AG08395 (cell line): ENCODE results near the gene DISP2.

Experiments
- DNase-seq: peaks from one replicate; pipeline ENCODE4 v3.0.0; 2012; ENCODE audit warnings: mixed read lengths, low spot score

The DISP2 gene

DNA sequence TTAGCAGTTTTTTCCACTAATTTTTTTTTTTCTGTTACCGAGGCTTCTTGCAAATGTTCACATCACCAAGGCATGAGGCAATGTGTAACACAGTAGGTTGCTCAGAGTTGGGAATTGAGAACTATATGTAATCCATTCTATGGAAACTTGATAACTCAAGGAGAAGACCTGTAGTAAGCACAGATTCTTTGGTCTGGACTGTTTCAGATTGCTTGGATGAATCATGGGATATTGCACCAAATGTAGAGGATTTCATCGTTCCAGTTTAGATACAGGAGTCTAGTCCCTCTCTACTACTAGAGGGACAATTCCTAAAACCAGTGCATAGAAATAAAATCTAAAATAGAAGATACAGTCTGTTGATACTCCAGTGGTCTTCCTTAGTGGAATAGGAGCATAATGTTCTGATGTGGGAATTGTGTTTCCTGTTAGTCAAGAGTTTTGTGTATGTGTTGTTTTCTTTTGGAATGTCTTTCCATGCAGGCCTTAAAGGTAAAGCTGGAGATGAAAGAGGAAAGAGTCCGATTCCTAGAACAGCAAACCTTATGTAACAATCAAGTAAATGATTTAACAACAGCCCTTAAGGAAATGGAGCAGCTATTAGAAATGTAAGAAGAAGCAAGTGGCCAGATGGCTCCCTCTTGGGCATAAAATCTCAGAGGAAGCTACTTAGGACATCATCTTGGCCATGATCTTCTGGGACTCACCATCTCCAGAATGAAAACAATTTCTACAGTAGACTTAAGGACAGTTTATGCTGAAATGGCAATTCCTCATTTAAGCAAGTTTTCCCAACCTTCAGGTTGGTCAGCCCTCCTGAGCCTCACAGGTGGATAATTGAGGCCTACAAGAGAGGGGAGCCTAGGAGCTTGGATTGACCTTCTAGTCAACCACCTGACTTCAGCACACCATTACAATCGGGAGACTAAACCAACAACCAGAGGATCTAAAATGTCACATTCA, 35.2 kb downstream of the DISP2 start:
- DNase-seq = no peak

DNA sequence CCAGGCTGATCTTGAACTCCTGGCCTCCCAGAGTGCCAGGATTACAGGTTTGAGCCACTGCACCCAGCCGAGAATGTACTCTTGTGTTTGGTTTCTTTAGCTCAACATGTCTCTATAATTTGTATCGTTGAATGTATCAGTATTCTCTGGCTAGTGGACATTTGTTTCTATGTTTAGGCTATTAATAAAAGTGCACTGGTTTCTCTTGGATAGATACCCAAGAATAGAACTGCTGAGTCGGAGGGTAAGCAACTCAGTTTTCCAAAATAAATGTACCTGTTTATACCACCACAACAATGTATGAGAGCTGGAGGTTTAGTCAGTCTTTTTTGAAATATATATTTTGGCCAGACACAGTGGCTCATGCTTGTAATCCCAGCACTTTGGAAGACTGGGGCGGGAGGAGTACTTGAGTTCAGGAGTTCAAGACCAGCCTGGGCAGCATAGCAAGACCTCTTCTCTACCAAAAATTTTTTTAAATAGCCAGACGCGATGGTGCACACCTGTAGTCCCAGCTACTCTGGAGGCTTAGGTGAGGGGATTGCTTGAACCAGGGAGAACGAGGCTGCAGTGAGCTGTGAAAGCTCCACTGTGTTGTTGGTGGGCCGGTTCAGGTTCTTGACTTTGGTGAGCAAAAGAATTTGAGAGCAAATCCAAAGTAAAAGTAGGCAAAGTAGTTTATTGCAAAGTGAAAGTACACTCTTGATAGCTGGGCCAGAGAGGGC, 39.8 kb downstream of the DISP2 start:
- no peak for DNase-seq

DNA sequence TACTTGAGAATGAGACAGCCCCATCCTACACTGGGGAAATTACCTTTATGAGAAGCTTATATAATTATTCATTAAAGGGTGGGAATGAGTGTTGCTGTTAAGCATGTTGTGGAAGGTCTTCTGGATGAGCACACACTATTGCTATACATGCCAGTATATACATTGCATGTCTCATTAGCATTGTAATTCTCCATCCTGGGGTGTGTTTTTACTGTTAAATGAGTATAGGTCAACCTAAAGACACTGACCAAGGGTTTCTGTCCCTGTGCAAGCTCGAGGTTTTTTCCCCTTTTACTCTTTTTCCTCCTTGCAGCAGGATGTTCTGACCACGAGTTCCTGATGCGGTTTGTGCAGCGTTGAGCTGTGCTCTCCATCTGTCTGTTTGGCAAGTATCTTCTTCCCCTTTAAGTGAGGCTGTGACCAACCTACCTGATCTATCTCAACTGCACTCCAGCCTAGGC, 40.4 kb downstream of the DISP2 start:
- no peak for DNase-seq

DNA sequence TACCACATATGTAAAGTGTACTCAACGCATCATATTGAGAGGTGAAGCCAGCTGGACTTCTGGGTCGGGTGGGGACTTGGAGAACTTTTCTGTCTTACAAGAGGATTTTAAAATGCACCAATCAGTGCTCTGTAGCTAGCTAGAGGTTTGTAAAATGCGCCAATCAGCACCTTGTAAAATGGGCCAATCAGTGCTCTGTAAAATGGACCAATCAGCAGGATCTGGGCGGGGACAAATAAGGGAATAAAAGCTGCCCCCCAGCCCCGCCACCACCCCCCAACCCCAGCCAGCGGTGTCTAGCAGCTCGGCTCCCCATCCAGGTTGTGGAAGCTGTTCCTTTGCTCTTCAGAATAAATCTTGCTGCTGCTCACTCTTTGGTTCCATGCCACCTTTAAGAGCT, 41.4 kb downstream of the DISP2 start:
- DNase-seq = no peak

DNA sequence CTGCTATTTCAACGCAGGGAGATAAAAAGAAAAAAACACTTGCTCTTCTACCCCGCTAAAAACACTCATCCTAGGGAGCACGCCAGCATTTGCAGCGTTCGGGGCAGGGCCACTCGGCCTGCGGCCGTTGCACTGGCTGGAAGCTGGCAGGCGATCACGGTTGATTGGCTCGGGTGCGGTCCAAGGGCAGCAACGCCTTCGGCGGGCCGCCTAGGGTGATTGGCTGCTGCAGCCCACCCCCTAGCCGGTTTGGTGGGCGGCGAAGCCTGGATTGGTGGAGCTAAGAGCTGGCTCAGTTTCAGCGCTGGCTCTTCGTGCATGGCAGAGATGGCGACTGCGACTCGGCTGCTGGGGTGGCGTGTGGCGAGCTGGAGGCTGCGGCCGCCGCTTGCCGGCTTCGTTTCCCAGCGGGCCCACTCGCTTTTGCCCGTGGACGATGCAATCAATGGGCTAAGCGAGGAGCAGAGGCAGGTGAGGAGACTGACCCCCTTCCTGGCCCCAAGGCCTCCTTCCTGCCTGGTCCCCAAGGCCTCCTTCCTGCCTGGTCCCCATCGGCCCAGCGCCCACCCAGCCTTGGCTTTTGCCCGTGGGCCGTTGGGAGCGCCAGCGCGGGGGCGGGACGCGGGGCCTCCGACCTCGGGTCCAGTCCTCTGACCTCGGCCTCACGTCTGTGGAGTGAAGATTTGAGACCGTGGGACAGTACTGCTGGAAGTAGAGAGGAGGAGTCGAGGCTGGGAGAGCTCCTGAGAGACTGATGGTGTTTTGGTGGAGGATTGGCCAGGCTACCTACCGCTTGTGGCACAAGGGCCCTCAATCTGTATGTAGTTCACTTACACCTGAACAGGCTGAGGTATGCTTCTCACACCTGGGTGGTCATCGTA, 47.7 kb downstream of the DISP2 start, which contains the start of gene IVD:
Gene IVD (plus strand): TSS at position 295 of the 881 bp plus-strand sequence. CDS start 33 bp downstream, at position 328.
- peak; percentile 100 for DNase-seq

DNA sequence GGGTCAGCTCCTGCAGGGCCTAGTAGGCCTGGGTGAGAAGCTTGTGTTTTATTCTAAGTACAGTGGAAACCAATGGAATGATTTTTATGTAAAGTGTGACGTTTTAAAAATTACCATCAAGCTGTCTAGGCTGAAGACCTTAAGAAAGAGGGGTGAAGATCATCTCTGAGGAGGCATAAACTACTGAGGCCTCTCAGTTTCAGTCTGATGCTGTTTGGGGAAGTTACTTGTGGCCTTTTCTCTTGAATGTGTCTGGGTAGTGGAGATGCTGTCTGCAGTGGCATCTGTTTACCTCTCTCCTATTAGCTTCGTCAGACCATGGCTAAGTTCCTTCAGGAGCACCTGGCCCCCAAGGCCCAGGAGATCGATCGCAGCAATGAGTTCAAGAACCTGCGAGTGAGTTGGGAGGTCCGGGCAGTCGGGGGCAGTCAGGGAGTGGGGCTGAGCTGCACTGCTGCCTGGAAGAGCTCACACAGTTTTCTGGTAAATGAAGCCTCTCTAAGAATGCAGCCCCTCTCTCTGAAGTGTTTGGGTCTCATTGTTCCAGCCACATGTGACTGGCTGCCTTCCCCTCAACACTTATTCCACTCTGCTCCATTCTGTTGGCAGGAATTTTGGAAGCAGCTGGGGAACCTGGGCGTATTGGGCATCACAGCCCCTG, 49.4 kb downstream of the DISP2 start:
- no peak for DNase-seq

DNA sequence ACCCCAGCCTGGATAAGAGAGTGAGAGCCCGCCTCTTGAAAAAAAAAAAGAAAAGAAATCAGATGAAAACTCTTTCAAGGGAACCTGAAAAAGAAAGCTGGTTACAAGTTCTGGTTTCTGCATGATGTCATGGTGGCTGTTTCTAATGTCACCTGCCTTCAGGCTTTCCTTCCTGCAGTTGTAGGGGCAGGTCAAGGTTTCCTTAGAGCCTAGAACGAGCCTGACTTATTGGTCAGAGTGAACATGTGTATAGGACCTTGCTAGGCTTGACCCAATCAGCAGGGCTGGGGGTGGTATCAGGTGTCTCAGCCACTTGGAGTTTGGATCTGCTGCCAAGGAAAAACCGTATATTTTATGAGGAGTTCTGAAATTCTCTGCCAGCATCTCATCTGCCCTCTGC, 51.3 kb downstream of the DISP2 start:
- DNase-seq = no peak

DNA sequence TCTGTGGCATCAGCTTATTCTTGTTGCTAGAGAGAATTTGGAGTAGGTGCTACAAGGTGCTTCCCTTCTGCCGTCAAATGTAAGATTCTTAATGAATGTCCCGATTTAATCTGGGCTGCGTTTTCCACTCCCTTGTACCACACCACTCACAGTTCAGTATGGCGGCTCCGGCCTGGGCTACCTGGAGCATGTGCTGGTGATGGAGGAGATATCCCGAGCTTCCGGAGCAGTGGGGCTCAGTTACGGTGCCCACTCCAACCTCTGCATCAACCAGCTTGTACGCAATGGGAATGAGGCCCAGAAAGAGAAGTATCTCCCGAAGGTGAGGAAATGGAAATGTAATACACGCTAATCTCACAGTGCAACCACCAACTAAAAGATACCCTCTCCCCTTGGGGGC, 52.5 kb downstream of the DISP2 start:
- no peak for DNase-seq

DNA sequence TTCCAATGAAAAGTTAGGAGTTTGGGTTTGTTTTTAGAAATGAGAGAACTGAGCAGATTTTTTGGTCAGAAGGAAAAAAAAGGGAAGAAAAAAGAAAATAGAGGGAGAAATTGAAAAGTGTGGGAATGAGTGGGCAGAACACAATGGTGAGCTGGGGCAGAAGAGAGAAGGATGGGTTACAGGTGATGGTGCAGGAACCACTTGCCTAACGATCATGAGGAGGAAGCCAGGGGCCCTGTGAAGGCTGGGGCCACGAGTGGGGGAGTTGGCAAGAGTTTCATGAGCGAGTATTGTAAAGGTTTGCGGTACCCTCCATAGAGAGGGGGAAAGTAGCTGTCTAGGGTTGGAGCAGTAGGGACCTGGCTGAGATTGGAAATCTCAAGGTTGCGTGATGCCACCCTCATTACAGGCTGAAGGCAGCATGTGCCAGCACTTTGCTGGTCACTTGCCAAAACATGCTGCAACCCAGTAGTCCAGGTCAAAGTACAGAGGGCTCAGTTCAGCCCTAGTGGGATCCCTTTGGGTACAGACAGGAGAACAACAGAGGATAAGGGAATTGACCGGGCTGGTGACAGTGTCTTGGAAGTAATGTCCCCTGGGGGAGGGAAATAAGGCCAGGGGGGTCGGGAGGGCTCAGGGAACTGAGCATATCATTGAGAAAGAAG, 54.2 kb downstream of the DISP2 start:
- no peak for DNase-seq

DNA sequence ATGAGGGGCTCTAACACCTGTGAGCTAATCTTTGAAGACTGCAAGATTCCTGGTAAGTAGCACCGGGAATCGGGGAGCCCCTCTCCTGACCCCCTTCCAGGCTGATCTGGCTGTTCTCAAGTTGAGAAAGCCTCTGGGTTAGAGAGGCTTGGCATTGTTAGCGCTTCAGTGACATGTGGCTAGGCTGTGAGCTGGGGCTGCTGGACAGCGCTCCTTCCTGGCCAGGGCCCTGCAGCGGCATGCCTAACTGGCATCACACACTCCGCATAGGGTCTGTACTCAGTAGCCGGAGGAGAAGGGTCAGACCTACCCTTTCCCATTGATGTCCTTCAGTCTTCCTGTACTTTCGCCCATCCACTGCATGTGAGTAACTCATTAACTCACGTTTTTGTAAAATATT, 55.0 kb downstream of the DISP2 start:
- DNase-seq = no peak

DNA sequence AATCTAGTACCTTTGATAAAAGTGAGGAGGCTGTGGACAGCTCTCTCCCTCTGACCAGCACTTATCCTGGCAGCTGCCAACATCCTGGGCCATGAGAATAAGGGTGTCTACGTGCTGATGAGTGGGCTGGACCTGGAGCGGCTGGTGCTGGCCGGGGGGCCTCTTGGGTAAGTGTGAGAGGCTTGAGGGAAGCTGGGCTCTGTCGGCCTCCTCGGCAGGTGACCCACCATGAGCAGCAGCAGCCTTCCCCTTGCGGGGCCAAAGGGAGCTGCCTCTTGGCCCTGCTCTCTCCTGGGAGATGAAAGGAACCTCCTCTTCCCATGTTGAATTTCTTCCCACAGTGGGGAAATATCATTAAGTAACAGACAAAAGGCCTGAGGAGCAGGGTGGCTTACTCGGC, 56.8 kb downstream of the DISP2 start:
- DNase-seq = no peak

DNA sequence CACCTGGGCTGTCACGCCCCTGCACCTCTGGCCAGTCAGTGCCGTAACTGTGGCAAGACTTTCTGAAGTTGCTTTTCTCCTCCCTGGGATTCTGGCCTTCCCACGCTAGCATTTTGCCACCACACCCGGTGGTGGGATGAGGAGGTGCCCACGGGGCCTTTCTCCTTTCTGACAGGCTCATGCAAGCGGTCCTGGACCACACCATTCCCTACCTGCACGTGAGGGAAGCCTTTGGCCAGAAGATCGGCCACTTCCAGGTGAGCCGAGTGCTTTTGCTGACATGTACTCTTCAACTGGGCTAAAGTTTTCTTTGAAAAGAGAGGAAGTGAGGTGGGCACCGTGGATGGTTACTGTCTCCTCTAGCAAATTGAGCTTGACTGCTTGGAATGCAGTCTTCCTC, 57.2 kb downstream of the DISP2 start:
- DNase-seq = no peak

DNA sequence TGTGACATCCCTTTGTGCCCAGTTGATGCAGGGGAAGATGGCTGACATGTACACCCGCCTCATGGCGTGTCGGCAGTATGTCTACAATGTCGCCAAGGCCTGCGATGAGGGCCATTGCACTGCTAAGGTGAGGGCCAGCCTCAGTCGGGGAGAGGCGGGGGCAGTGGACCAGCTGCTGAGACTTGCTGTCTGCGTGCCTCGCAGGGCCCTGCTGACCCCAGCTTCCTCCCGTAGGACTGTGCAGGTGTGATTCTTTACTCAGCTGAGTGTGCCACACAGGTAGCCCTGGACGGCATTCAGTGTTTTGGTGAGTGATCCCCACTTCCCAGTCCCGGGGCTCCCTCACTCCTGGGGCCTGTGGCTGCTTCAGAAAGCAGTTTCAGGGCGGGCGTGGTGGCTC, 58.0 kb downstream of the DISP2 start:
- DNase-seq = no peak

DNA sequence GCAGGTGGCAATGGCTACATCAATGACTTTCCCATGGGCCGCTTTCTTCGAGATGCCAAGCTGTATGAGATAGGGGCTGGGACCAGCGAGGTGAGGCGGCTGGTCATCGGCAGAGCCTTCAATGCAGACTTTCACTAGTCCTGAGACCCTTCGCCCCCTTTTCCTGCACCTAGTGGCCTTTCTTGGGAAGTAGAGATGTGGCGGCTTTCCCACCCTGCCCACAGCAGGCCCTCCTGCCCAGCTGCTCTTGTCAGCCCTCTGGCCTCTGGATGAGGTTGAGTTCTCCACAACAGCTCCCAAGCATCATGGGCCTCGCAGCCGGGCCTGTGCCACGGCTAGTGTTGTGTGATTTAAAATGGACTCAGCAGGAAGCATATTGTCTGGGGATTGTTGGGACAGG, 60.1 kb downstream of the DISP2 start:
- no peak for DNase-seq

DNA sequence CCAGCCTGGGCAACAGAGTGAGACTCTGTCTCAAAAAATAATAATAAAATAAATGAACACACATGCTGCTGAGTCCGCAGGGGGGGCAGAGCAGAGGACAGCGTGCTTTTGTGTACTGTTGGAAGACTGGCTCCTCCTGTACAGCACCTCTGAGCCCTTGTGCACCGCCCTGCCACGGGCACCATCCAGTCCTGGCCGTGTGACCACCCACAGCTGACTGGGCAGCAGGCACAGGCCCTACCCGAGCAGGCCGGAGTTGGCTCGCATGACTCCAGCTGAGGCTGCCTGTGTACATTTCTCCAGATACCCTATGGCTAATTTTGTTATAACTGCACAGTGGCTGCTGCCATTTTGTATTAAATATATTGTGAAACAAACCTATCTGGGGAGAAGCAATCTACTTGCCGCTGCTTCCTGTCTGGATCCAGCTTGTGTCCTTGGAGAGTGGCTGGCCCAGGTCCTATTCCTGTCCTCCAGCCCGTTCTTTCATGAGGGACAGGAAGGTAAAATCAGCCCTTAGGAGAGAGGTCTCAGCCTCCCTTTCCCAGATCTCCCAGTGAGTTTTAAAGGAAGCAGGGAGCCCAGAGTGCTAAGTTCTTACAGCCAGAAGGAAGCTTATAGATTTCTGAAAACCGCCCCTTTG, 62.2 kb downstream of the DISP2 start:
- DNase-seq = no peak

DNA sequence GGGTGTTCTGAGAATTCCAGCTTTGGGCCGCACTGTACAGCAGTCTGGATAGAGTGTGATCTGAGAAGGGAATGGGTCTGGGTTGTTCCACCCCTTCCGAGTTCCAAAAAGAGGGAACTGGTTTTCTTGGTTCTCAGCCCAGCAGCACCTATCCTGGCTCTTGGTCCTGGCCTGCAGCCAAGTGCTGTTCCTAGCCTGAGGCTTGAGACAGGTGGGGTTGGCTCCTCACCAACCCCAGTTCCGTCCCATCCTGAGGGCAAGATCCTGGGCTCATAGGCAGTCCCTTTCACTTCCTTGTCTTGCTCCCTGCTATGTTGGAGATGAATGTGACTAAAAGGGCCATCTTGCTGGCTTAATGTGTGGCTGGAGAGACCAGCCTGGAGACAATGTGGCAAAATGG, 62.8 kb downstream of the DISP2 start:
- no peak for DNase-seq

DNA sequence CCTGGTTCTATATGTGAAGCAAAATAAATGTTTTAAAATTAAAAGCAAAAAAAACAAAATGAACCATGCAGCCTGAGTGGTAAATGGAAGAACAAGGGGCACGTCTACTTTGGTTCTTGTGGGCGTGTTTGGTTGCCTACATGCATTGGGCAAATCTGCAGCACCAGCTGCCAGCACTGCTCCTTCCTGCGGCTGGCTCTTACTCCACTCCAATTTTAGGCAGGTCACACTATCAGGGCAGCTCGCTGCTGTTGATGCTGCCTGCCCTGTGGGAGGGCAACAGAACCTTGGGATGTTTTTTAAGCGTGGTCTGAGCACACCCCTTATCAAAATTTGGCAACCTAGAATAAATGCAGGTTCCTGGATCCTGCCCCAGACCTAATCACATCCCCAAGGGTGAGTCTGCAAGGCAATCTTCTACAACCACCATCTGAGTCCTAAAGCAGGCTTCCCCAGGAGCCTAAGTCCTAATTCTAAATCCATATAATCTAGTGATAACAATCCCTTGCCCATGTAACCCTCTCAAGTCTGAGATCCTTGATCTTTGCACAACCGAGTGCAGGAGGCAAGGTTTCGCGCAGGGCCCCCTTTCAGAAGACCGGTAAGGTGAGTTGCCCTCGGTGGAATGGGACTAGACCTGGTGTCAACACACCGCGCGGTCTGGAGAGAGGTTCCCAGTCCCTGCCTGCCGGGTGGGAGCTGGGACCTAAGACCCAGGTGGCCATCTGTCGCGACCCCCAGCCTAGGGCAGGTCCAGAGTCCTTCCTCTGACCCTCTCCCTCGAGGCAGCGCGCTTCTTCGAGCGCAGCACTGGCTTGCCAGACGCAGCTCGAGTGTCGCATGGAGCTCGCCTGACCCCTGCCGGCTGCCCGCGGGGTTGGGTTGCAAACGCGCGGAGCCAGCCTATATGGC, 63.5 kb downstream of the DISP2 start:
- peak; percentile 87 for DNase-seq

DNA sequence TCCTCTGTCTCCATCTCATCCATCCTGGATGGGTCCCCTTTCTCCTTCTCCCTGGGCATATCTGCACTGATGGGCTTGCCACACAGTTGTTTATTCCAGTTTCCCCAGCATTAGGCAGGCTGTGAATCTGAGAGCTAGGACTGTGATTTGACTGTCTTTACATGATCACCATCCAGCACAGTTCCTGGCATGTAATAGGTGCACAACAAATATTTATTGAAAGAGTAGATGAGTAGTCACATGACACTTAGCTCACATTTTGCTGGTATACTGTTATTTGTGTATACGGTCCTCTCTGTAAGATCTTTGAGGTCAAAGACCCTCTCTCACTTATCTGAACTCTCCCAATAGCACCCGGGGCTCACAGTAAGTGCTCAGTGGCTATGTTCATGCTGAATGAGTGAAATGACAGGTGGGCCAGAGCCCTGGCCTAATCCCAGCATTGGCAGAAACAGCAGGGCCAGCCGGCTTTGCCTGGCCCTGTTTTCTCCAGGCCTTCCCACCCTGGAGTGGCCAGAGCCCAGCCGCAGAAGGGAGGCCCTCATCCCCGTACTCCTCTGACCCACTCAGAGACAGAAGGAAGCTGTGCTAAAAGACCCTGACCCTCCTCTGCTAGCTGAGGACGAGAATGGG, 66.6 kb downstream of the DISP2 start:
- no peak for DNase-seq

DNA sequence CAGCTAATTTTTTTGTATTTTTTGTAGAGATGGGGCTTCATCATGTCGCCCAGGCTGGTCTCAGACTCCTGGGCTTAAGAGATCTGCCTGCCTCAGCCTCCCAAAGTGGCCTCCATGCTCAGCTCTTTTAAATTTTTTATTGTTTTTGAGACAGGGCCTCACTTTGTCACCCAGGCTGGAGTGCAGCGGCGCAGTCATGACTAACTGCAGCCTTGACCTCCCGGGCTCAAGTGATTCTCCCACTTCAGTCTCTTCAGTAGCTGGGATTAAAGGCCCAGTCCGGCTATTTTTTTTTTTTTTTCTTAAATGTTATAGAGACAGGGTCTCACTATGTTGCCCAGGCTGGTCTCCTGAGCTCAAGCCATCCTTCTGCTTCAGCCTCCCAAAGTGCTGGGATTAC, 67.7 kb downstream of the DISP2 start:
- DNase-seq = no peak
